KOPT-K1 (cell line): ENCODE data around the gene GPR37L1.
"Not testable (repeated sequence)": the region's sequence is repeated elsewhere in the genome, so short reads cannot be mapped to it uniquely, and the experiment has no call there.

Source experiments
- H3K27ac ChIP-seq: fragments of 200-600 bp; sonication (generic); 2 replicates; pipeline ENCODE4 v1.5.1; 2016; ENCODE audit warnings: antibody characterized with exemption, mild to moderate bottlenecking, low read depth, low read length; ENCODE audit not compliant: poor library complexity, severe bottlenecking
- H3K36me3 ChIP-seq: fragments of 200-600 bp; sonication (generic); 2 replicates; pipeline ENCODE4 v1.5.1; 2017; ENCODE audit warnings: antibody characterized with exemption, mild to moderate bottlenecking, low read length, moderate library complexity; ENCODE audit not compliant: insufficient read depth
- H3K9me3 ChIP-seq: fragments of 200-600 bp; sonication (generic); 2 replicates; pipeline ENCODE4 v1.5.1; 2017; ENCODE audit warnings: antibody characterized with exemption, low read length, mild to moderate bottlenecking; ENCODE audit not compliant: insufficient read depth, poor library complexity, severe bottlenecking

The GPR37L1 gene

DNA sequence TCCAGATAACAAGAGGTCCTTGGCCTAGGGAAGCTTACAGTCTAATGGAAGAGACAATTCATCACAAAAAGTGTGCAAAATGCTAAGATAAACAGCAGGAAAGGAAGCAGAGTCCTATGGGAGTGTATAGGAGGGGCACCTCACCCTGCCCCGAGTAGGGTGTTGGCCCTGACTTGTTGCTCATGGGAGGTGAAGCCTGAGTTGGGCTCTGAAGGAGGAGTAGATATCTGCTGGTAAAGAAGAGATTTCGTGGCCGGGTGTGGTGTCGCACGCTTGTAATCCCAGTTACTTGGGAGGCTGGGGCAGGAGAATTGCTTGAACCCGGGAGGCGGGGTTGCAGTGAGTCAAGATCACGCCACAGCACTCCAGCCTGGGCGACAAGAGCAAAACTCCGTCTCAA is 18.6 kb upstream of the GPR37L1 start:
- Histone ChIP-seq H3K27ac (no peak overlapping the region), H3K36me3 (no peaks in the 10 kb centered on the region), H3K9me3 (no peaks in the 10 kb centered on the region)

DNA sequence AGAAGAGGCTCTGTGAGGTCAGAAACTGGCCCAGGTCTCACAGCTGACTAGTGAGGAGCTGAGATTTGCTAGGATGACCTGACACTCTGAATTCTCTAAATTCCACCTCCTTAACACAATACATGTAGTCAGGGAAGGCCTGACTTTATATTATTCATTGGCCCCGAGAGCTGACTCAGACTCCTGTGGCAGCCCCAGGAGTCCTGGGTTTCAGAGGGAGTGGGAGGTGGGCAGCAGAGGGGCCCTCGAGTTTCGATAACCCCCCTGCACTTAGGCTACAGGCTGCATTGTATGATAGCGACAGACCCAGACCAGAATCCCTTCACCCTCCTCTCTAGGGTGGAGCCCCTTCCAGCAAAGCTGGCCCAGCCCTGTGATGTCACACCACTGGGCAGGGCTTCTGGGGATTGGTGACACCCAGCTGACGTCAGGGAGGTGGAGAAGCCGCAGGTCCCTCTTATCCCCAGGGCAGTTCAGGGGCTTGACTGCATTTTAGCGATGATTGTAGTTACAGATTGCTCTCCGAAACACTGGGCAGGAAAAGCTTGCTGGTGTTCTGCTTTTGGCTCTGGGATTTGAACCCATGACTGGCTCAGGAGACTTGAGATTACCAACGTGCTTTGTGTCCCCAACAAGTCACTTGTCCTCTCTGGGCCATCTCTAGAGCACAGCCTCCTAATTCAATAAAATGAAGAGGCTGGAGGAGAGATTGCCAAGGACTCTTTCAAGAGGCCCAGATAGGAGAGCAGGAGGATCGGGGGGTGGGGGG is 17.0 kb upstream of the GPR37L1 start:
- Histone ChIP-seq H3K27ac (no peak overlapping the region), H3K9me3 (no peaks in the 10 kb centered on the region), H3K36me3 (no peaks in the 10 kb centered on the region)

DNA sequence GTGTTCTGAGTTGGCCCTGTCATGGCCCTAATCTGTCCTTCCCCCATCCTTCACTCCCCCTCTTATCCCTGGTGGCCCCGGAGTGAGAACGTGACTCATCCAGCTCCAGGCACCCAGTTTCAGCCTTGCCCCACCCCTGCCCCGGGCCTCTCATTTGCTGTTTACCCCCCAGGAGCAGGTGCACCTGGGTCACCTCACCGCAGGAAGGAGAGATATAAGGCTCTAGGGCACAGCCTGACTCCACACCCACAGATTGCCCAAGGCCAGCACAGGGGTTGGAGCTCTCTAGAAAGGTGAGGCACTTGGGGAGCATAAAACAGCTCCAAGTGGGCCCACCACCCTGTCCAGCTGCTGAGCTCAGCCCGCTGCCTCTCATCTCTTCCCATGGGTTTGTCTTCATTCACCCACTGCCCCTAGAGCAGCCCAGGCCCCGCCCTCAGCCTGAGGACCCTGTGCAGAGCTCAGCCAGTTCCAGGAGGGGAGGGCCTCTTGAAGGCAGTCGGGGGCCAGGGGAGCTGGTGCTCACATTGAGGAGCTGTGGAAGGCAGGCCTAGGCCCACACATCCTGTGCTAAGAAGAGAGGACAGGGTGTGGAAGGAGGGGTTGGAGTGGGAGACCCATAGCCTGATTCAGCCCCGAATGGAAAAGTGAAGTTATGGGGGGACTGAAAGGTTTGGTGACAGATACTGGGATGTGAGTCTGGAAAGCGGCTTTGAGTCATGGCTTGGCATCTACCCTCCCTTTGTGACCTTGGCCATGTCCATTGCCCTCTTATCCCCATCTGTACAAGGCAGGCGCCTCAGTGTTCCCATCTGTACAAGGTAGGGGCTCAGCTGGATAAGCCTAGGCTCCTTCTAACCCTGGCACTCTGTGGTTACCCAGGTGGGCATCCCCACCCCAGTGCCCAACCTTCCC is 16.1 kb upstream of the GPR37L1 start:
- Histone ChIP-seq H3K27ac (no peak overlapping the region), H3K36me3 (no peaks in the 10 kb centered on the region), H3K9me3 (no peaks in the 10 kb centered on the region)

DNA sequence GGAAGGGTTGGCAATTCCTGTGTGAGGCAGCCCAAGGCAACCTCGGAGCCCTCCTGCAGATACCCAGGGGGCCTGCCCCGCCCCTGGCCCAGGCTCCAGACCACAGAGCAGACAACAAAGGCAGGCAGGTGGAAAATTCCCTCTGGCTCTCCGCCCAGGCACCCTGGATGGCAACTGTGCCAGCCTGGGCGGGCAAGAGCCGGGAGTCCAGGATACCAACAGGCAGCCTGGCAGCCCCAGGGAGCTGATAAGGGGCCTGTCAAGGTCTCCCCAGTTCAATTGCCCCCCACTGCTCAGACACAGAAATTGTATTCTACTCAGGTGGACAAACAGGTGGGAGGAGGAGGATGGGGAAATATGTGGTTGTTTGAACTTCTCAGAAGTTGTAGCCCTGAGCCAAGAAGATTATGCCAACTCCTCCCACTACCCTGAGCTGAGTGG is 15.4 kb upstream of the GPR37L1 start:
- Histone ChIP-seq H3K36me3 (no peaks in the 10 kb centered on the region), H3K9me3 (no peaks in the 10 kb centered on the region), H3K27ac (no peak overlapping the region)

DNA sequence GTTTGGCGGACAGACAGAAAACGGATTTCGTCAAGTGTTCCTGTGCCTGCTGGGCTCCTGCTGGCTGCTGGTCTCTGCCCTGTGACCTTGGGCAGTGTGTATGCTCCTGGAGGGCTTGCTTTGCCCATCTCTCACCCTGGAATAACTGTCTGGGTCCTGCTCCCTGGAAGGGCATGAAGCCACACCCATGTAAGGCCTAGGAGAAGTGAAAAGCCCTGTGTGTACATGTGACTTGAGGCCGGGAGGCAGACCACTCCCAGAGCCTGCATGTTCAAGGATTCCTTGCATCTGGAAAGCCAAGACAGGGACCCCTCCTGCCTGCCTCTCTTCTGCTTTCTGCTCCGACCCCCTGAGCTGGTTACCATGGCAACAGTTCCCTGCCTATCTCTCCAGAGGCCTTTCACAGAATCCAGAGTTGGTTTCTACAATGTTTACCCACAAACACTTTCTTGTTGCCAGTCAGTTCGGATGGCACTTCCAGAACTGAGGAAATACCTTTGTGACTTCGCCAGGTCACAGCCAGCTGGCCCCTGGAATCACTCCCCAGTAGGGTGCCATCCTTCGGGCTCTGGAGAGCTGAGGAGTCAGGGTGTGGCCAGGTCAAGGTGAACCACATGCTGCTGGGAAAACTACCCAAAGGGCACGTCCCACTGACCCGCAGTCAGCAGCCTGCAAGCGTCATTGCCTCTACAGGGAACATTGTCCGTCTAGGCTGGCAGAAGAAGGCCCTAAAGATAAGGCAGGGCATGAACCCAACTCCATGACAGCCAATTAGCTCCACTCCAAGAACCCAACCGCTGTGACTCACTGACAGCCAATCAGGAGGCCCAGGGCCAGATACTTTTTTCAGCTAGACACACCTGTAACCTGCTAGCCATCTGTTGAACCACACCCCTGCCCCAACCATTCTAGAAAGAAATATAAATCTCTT is 14.7 kb upstream of the GPR37L1 start:
- Histone ChIP-seq H3K36me3 (no peaks in the 10 kb centered on the region), H3K9me3 (no peaks in the 10 kb centered on the region), H3K27ac (no peak overlapping the region)

DNA sequence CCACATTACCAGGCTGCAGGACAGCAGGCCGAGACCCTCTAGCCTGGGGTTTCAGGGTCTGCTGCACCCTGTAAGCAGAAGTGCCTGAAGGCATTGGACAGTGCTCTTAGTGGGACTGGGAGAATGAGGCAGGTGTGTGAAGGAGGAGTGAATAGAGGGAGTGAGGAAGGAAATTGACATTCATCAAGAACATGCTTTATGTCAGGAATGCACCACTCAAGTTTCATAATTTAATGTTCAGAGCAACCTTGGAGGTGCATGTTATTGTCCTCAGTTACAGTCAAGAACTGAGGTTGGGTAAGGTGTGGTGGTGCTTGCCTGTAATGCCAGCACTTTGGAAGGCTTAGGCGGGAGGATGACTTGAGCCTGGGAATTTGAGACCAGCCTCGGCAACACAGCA is 11.7 kb upstream of the GPR37L1 start:
- Histone ChIP-seq H3K9me3 (no peaks in the 10 kb centered on the region), H3K36me3 (no peaks in the 10 kb centered on the region), H3K27ac (no peak overlapping the region)

DNA sequence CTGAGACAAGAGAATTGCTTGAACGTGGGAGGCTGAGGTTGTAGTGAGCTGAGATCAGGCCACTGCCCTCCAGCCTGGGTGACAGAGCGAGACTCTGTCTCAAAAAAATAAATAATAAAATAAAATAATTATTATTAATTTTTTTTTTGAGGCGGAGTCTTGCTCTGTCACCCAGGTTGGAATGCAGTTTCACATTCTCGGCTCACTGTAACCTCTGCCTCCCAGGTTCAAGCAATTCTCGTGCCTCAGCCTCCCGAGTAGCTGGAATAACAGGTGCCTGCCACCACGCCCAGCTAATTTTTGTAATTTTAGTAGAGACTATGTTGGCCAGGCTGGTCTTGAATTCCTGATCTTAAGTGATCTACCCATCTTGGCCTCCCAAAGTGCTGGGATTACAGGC is 11.1 kb upstream of the GPR37L1 start:
- H3K27ac ChIP-seq, H3K9me3 ChIP-seq, H3K36me3 ChIP-seq: not testable (repeated sequence)

DNA sequence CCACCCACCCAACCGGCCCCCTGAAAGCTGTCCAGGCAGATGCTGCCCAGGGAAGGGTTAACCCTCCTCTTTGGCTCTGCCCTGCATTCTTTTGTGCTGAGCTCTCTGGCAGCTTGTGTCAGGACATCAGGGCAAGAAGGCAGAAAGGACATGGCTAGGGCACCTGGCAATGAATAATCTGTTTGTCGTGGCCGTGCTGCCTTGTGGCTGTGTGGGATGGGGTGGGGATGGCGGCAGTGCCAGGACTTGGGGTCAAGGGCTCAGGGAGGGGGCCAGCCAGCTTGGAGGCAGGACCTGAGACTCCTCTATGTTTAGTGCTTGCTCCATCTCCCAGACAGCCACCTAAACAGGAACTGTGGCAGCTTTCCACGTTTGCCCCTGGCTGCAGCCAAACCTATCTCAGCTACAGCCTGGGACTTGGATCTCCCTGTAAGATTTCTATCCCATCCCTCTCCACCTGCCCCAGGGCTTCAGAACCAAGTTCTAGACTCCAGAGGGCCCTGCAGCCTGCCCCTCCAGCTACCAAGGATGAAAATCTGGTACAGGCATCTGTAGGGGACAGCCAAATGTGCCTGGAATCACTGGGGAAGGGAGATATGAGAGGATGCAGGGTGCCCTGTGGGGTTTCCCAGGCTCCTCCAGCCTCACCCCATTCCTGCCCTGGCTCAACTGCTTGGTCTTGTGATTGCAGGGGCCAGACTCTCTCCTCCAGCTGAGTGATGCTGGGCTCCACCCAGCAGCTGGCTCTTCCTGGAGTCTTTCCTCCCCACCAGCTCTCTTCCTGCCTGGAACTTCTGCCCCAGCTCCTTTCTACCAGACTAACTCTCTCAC is 9.6 kb upstream of the GPR37L1 start:
- H3K36me3 ChIP-seq = no peaks in the 10 kb centered on the region
- H3K27ac ChIP-seq = no peak overlapping the region
- no peaks in the 10 kb centered on the region for H3K9me3 ChIP-seq

DNA sequence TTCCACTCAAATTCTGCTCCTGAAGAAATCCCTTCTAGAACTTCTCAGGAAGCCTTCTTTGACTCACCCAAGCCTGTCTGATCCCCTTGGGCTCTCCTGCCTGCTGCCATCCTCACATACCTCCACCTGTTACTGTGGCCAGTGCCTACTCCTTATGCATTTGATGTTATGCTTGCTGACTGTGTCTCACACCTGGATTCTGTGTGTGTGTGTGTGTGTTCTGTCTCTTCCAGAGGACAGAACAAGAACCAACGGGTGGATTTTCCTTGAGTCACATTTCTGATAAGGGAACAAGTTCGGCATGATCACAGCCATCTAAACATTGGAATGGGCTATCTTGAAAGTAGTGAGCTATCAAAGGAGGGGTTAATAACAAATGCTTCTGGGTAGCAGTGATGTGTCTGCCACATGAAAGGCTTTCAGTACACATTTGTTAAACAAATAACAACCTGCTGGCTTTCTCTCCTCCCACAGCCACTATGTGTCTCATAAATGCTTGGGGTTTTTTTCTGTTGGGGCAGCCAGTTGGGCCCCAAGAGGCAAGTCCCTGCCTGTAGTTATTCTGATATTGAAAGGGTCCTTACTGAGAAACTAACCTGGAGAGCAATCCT is 8.9 kb upstream of the GPR37L1 start:
- no peak overlapping the region for H3K27ac ChIP-seq
- no peaks in the 10 kb centered on the region for H3K36me3 ChIP-seq
- H3K9me3 ChIP-seq = no peaks in the 10 kb centered on the region

DNA sequence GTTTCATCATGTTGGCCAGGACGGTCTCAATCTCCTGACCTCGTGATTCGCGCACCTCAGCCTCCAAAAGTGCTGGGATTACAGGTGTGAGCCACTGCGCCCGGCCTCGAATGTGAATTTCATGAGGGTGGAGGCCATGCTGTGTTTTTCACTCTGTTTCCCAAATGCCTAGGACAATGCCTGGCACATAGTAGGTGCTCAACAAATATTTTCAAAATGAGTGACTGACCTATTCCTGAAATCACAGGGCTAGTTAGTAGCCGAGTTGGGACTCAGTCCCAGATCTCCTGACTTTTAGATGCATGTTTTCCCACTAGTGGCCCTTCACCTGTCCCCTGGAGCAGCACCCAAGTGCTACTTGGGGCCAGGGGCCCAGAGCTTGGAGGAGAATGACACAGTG is 6.4 kb upstream of the GPR37L1 start:
- no peaks in the 10 kb centered on the region for H3K9me3 ChIP-seq
- H3K27ac ChIP-seq = no peak overlapping the region
- H3K36me3 ChIP-seq = no peaks in the 10 kb centered on the region

DNA sequence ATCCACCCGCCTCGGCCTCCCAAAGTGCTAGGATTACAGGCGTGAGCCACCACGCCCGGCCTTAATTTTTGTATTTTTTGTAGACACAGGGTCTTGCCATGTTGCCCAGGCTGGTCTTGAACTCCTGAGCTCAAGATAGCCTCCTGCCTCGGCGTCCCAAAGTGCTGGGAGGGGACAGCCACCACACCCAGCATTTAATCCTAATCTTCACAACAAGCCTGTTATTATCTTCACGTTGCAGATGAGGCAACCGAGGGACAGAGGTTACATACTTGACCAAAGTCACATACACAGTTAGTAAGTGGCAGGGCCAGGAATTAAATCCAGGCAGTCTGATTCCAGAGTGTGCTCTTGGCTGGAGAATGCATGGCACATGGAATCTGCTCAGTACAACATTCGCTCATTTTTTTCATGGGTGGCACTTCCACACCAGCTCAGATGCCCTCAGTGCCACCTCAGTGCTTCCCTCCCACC is 4.8 kb upstream of the GPR37L1 start:
- H3K27ac ChIP-seq = no peak overlapping the region
- H3K36me3 ChIP-seq = no peaks in the 10 kb centered on the region

DNA sequence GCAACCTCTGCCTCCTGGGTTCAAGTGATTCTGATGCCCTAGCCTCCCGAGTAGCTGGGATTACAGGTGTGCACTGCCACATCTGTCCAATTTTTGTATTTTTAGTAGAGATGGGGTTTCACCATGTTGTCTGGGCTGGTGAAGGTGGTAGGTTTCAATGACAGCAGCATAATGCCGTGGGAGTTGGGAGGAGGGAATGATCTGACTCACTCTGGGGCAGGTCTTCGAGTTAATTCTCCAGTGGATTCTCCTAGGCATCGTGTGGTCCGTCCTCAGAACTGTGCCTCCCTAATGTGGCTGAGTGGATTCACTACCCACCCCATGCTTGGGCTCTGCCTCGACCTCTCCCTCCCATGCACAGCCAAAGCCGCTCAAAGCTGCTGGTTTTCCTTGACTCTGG is 1.7 kb upstream of the GPR37L1 start:
- H3K27ac ChIP-seq = no peak overlapping the region
- no peaks in the 10 kb centered on the region for H3K9me3 ChIP-seq
- no peaks in the 10 kb centered on the region for H3K36me3 ChIP-seq

More for the DNA sequence above, 4.8 kb upstream of the GPR37L1 start:
- H3K9me3 ChIP-seq = no peaks in the 10 kb centered on the region

DNA sequence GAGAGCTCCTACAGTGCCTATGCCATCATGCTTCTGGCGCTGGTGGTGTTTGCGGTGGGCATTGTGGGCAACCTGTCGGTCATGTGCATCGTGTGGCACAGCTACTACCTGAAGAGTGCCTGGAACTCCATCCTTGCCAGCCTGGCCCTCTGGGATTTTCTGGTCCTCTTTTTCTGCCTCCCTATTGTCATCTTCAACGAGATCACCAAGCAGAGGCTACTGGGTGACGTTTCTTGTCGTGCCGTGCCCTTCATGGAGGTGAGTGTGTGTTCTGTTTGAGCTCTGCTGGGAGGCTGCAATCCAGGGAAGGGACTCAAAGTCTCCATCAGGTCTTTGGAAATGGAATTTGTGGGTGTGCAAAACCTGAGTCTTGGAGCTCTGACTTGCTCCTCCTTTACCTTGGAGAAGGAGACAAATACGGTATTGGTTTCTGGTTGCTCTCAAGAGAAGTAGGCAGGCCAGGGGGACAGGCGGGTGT is 658 bp downstream of the GPR37L1 start:
- no peaks in the 10 kb centered on the region for H3K9me3 ChIP-seq
- H3K27ac ChIP-seq = no peak overlapping the region
- no peaks in the 10 kb centered on the region for H3K36me3 ChIP-seq
